Hippocampal formation (tissue), 2 donors: ENCODE data around the gene CCNE1.
"Not testable (repeated sequence)": the region's sequence is repeated elsewhere in the genome, so short reads cannot be mapped to it uniquely, and the experiment has no call there.

Experiments used
- DNase-seq, 2 donors: peaks; one replicate each; lab custom pipeline; 2025; lab: John Stamatoyannopoulos, UW

CCNE1 gene

DNA sequence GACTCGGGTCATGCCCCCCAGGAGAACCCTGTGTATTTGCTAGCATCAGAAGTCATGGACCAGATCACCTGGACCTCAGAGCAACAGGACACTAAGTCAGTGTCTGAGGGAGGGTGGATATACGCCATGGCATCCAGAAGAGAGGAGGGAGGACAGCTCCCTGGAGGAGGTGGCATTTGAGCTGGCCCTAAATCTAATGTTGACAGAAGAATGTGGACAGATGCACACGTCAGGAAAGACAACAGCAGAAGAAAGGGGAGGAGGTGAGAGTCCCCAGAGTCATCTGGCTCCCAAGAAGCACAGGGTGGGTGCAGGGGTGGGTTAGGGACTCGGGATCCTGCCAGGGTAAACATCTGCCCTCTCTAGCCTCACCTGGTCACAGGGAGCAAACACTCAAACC, 24.5 kb upstream of the CCNE1 start:
- DNase-seq: no peak

DNA sequence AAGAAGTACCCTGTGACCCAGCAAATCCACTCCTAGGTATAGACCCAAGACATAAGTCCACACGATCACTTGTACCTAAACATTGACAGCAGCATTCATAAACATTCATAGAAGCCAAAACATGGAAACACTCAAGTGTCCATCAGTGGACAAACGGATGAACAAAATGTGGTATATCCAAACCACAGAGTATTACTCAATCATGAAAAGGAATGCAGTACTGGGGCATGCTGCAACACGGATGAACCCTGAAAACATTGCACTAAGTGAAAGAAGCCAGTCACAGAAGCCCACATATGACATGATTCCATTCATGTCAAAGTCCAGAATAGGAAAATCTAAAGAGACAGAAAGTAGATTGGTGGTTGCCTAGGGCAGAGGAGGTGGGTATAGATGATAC, 22.8 kb upstream of the CCNE1 start:
- DNase-seq: no peak

DNA sequence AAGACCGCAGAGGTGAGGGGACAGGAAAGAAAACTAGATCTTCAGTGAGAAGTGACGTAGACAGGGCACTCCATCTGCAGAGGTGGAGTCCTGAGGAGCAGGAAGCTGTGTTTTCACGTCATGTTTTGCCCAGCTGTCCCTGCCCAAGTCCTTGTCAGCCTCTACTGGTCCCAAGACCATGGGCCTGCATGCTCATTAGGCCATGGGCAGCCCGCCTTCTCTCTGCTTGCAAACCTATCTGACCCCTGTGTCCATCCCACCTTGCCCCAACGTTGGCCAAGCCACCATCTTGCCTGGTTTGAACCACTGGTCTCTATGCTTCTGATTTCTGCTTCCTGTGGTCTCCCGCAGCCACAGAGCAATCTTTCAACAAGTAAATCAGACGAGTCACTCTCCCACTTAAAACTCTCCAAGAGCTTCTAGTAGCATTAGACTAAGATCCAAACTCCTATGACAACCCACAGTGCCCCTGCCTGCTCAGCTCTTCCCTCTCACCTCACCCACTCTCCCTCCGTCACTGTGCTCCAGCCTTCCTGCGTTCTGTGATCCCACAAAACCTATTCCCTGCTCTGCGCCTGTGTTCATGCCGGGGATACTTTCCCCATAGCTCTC, 18.6 kb upstream of the CCNE1 start:
- no peak for DNase-seq

DNA sequence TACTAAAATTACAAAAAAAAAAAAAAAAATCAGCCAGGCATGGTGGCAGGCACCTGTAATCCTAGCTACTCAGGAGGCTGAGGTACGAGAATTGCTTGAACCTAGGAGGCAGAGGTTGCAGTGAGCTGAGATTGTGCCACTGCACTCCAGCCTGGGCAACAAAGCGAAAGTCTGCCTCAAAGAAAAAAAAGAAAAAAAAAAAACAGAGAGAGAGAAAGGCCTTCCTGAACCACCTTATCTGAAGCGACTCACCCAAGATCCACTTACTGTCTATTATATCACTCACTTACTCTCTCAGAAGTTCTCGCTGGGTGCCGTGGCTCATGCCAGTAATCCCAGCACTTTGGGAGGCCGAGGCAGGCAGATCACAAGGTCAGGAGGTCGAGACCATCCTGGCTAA, 17.3 kb upstream of the CCNE1 start:
- not testable (repeated sequence) for DNase-seq

DNA sequence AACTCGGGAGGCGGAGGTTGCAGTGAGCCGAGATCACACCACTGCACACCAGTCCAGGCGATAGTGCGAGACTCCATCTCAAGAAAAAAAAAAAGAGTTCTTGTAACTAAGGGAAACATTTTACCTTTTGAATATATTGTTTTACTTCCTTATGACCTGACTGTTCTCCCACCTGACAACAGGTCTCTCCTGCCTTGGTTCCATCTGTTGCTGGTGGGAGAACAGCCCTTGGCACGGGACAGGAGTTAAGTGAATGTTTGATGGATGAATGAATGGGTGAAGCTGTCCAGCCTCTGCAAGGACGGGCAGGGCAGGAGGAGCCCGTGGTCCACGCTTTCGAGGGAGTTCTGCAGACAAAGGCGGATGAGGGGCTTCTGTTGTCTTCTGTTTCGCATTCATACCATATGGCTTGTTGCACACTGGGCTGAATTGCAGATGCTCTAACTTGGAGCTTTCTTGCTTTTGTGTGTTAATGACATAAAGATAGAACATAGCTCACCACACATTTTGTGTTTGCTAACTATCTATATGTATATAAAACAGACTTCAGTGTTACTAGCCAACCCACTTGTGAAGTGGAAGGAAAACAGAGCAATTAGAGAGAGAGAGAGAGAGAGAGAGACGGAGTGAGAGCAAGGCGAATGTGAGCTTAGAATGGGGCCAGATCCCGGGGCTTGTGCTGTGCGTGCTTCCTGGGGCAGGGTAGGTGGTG, 16.2 kb upstream of the CCNE1 start:
- DNase-seq: no peak

DNA sequence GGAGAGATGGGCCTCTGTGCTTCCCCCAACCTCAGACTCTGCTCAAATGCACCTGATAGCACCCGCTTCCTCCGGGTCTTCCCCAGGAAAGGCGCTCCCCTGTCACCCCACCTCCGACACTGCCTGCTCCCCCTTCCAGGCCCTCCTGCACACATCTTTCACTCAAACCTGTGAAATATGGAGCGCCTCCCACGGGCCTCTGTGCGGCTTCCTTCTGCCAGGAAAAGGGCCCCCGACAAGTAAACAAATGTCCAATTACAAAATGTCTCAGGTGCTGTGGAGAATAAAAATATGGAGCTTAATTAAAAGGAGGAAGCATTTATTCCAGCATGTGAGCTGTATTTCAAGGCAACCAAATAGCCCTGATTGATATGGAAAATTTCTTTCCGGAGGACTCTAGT, 15.6 kb upstream of the CCNE1 start:
- no peak for DNase-seq

DNA sequence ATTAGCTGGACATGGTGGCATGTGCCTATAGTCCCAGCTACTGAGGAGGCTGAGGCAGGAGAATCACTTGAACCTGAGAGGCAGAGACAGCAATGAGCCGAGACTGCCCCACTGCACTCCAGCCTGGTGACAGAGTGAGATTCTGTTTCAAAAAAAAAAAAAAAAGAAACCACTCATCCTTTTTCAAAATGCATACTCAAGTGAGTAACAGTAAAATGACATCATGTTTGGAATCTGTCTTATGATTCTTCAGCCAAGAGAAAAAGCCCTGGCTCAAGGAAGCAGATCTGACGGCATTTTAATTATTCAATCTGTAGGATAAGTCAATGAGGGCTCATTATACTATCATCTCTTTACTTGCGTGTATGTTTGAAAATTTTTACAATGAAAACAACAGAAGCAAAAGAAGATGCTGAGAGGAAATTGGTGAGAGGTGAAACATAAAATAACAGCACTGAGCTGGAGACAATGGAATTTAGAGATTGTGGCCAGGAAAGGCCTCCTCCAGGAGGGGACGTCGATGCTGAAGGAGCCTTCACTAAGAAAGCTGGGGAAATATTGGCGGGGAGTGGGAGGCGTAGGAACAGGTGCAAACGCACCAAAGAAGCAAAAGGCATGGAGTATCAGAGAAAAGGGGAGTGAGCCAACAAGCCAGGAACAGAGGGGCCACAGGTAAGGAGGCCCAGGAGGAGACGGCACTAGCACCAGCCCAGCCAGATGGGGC, 12.9 kb upstream of the CCNE1 start:
- DNase-seq: no peak

DNA sequence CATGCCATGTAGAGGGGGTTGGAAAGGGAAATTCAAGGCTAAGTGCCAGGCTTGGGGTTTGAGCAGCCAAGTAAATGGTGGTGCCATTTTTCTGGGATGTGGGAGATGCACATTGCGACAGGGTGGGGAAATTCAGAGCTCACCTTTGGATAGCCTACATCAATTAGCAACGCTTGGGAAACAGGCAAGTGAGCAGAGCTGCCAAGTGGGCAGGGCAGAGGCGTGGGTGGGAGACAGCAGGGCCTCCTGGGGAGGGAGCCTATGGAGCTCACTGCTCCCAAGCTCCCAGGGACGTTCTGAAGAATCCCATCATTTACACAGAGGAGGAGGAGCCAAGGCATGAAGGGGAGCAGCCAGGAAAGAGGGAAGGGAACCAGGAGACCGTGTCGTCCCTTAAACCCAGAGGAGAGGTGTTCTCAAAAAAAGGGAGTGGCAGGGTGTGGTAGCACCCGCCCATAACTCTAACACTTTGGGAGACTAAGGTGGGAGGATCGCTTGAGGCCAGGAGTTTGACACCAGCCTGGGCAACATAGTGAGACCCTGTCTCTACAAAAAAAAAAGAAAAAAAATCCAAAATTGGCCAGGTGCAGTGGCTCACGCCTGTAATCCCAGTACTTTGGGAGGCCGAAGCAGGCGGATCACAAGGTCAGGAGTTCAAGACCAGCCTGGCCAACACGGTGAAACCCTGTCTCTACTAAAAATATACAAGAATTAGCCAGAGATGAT, 11.5 kb upstream of the CCNE1 start:
- DNase-seq: no peak

DNA sequence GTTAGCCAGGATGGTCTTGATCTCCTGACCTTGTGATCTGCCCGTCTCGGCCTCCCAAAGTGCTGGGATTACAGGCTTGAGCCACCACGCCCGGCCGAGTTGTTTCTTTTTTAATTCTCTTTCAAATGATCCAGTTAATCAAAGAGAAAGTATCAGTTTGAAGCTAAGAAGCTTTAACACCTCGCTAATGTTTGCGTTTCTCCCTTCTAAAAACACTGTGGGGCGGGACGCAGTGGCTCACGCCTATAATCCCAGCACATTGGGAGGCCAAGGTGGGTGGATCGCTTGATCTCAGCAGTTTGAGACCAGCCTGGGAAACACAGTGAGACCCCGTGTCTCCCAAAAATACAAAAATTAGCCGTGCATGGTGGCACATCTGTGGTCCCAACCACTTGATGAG, 7.8 kb upstream of the CCNE1 start:
- not testable (repeated sequence) for DNase-seq

DNA sequence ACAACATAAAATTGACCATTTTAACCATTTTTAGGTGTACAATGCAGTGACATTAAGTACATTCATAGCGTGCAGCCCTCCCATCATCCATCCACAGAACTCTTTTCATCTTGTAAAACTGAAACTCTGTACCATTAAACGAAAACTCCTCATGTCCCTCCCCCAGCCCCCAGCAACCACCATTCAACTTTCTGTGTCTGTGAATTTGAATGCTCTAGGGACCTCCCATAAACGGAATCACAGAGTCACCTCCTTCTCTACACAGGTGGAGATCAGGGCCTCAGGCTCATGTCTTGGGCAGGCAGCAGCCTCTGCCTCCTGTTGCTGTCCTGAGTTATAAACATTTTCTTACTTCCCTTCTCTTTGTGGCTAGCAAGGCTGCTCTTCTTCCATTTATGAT, 7.3 kb upstream of the CCNE1 start:
- DNase-seq: no peak

DNA sequence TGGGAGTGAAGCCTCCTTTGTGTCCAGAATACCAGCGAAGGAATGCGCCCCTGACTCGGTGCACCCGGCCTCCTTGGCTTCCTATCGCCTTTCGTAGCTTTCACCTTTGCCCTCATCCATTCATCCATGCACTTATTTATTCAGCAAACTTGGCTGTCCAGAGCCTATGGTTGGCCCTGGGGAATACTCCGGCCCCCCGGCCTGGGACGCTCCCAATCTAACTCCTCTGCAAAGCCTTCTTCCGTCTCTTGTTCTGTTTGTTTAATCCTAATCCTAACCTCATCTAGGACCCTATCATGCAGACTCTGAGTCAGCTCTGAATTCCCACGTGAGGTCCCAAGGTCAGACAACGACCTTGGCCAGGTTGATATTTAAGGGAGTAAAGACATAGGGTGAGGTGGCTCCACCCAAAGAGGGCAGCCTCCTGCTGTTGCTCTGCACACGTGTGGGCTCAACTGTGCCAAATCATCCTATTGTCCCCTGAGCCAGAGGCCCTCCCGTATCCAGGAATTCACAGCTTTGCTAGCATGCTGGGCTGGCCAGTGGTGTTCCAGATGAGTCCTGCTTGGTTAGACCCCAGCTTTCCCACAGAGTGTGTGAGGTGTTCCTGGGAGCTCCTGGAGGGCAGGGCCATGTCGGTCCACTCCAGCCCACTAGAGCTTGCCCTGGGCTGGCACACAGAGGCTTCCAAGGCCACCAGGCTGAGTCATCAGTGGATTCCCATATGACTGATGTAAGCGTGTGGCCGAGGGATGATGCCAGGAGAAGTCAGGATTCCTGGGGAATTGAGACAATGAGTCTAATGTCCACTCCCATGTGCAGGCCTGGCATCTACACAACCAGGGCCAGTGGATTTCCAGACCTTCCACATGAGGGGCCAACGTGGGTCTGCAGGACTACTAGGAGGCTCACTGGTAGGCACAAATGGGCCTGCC, 6.5 kb upstream of the CCNE1 start:
- DNase-seq: no peak

DNA sequence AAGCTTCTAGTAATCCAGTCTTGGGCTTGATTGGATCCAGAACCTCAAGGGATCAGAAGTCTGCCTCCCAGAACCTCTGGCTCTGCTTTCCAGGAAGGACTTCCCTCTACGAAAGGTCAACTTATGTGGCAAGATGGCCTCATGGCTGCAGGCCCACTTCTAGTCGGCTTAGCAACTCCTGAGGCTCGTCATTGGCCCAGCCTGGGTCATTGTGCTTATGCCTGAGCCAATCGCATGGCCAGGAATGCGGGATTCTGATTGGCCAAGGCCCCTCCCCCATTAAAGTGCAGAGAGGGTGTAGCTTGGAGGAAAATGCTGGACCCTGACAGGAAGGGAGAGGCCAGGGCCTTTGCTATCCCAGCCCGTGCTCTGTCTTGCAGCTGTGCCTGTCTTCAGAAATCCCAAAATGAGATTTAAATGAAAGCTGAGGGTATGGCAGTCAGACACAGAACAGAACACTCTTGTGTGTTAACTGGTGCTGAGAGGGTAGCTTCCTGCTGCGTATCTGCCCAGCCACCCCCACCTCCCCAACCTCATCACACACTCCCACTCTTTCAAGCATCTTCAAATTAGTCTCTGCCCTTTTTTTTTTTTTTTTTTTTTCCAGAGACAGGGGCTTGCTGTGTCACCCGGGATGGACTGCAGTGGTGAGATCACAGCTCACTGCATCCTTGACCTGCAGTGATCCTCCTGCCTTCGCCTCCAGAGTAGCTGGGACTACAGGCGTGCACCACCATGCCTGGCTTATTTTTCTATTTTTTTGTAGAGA, 5.5 kb upstream of the CCNE1 start:
- DNase-seq: no peak

DNA sequence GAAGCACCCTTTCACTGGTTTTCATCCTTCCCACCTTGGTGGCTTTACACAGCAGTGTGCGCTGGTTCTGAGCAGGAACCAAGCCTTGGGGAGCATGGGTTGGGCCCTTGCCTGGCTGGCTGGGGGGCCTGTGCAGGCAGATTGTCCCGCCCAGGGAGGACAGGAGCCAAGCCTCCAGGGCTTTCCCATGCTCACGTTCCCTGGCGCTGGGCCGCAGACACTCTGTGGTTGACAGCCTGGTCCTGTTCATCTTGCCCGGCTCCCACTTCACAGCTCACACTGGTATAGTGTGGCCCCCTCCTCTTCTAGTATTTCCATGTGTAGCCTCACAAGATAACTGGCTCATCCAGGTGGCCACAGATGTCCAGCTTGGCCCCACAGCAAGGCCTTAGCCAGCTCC, 4.6 kb upstream of the CCNE1 start:
- DNase-seq: no peak

DNA sequence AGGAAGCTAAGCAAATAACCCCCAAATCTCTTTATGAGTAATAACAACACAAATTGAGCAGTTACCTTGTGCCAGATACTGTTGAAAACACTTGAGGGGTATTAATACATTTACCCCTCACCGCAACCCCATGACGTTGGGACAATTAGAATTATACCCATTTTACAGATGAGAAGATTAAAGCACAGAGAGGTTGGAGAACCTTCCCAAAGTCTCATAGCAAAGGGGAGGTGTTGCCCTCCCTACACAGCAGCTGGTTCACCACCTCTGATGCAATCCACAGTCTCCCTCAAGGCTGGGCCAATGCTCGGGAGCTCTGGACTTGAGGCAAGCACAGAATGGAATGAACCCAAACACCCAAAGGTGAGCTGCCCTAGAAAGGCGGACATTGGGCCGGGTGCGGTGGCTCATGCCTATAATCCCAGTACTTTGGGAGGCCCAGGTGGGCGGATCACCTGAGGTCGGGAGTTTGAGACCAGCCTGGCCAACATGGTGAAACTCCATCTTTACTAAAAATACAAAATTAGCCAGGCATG, 3.9 kb upstream of the CCNE1 start:
- DNase-seq: no peak

DNA sequence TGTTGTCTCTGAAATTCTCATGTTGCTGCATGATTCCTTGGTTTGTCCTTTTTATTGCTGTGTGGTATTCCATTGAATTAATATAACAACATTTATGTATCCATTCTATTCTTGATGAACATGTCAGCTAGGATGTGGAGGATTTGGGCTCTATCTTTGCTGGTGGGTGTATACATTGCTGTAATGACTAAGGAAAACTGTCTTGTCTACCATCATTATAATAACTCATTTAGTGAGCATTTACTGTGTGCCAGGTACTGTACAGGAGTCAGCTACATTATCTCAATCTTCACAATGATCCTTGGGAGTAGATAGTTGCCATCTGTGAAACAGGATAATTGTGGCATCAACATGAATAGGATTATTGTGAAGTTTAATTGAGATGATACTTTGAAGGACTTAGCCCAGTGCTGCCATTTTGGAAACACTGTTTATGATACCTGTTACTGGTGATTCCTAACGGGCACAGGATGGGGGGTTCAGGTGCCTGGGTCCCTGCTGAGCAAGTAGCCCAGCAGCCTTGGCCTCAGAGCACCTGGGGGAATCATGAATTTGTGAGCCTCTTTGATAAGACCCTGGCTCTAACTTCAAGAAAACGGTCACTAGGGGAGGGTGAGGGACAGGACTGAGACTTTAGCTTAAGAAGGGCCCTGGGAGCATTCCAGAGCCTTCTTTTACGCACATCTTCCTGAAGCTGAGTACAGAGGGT, 1.8 kb upstream of the CCNE1 start:
- no peak for DNase-seq

DNA sequence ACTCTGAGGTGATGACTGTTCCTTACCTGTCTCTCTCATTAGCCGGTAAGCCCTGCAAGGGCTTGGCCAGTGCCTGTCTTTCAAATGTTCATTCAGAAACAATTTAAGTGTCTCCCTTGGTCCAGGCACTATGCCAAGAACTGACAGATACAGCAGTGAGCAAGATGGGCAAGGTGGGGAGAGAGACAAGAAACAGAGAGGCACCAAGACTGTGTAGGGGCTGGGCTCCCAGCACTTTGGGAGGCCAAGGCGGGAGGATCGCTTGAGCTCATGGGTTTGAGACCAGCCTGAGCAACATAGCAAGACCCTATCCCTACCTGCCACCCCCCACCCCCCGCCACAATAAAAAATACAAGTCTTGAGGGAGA, 1.3 kb upstream of the CCNE1 start:
- no peak for DNase-seq

DNA sequence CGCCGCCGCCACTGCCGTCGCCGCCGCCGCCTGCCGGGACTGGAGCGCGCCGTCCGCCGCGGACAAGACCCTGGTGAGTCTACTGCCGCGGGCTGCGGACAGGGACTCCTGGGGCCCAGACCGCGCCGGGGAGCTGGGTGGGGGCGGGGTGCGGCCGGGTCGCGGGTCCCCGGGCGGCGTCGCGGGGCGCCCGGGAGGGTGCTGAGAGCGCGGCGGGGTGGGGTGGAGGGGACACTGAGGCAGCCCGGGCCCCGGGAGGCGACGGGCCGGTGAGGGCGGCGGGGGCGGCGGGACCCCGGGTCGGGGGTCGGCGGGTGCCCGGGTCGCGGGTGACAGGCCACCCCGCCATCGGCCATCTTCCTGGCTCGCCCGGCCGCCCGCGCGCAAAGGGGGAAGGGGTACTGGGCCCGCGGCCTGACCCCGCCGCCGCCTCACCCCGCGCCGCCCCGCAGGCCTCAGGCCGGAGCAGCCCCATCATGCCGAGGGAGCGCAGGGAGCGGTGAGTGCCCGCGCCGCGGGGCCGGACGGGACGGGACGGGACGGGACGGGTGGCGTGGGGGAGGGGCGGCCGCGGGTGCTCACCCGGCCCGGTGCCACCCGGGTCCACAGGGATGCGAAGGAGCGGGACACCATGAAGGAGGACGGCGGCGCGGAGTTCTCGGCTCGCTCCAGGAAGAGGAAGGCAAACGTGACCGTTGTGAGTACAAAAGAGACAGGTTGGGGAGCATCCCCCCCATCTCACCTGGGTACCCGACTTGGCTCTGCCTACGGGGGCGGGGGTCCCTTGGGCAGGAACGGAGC, 489 bp downstream of the CCNE1 start:
- DNase-seq: no peak

DNA sequence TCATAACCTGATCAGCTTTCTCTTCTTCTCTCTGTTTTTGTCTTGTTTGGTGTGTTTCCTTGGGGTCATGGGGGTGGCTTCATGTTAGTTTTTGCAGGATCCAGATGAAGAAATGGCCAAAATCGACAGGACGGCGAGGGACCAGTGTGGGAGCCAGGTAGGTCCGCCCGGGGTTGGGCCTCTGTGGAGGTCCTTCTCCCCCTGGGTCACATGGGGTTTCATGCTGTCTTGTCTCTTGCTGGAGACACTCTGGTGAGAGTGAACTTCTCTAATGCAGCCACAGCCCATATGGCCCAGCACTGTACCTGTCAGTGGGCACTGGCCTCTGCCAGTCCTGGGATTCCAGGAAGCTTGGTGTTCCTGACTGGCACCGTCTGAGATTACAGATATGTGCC, 1.1 kb downstream of the CCNE1 start:
- no peak for DNase-seq

DNA sequence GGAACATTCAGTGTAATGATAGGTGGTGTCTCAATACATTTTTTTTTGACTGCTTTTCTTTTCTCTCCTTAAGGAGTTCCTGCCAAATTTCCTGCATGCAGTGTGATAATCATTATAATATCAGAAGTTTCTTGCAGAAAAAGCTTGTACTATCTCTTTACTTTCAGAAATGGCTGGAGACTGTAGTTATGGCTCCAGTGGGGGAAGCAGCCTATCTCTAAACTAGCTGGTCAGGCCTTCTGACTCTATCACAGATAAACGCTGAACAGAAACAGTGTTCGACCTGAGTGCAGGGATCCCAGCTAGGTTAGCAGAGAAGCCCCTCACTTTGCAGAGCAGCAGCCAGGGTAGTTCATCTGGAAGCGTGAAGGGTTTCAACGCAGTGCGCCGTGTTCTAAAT, 1.9 kb downstream of the CCNE1 start:
- DNase-seq: no peak
